Stimulated activated CD4-positive, alpha-beta T cell treated with anti-CD3 and anti-CD28 coated beads, Interleukin-2, amount 100 ng/mL, for 48 hours (primary cell): Measurements from ENCODE around the gene ACYP1.

Experiments used
- DNase-seq, 2 donors: peaks; one replicate each; pipeline ENCODE4 v3.0.0-alpha.2; 2020

ACYP1 gene

GRCh38 chr14:75063491-75064204, at the start of gene ACYP1:
Gene ACYP1 (minus strand): TSS chr14:75064024. CDS start chr14:75063553, 471 bp downstream.
- peak; percentile 92 to 93 for DNase-seq

- no peak for DNase-seq
These were observed 46.1 kb upstream of the ACYP1 start for GRCh38 chr14:75109877-75110276.

- no peak for DNase-seq
These were observed 43.4 kb upstream of the ACYP1 start for GRCh38 chr14:75107186-75107585.

GRCh38 chr14:75101491-75101890, 37.7 kb upstream of the ACYP1 start:
- no peak for DNase-seq

GRCh38 chr14:75098682-75099081, 34.9 kb upstream of the ACYP1 start:
- no peak for DNase-seq

- DNase-seq, result no peak
These were observed 34.4 kb upstream of the ACYP1 start for GRCh38 chr14:75098212-75098611.

GRCh38 chr14:75096959-75097358, 33.1 kb upstream of the ACYP1 start:
- no peak for DNase-seq

GRCh38 chr14:75095690-75096089, 31.9 kb upstream of the ACYP1 start:
- no peak for DNase-seq

- no peak for DNase-seq
These were observed 31.1 kb upstream of the ACYP1 start for GRCh38 chr14:75094896-75095295.

- DNase-seq, result no peak
These were observed 28.9 kb upstream of the ACYP1 start for GRCh38 chr14:75092698-75093097.

GRCh38 chr14:75091251-75091650, 27.4 kb upstream of the ACYP1 start:
- no peak for DNase-seq

- no peak for DNase-seq
These were observed 26.5 kb upstream of the ACYP1 start for GRCh38 chr14:75090353-75090752.

GRCh38 chr14:75088566-75089373, 24.9 kb upstream of the ACYP1 start:
- DNase-seq, result peak; percentile 21 to 40

- no peak for DNase-seq
These were observed 24.3 kb upstream of the ACYP1 start for GRCh38 chr14:75088153-75088552.

- DNase-seq, result no peak
These were observed 20.7 kb upstream of the ACYP1 start for GRCh38 chr14:75084513-75084912.

- no peak for DNase-seq
These were observed 19.4 kb upstream of the ACYP1 start for GRCh38 chr14:75083271-75083670.

GRCh38 chr14:75081660-75082229, 17.9 kb upstream of the ACYP1 start:
- no peak for DNase-seq

- DNase-seq, result no peak
These were observed 15.7 kb upstream of the ACYP1 start for GRCh38 chr14:75079521-75079920.

GRCh38 chr14:75077794-75078193, 14.0 kb upstream of the ACYP1 start:
- DNase-seq, result no peak

GRCh38 chr14:75070383-75070782, 6.6 kb upstream of the ACYP1 start:
- DNase-seq, result no peak

- DNase-seq, result no peak
These were observed 6.0 kb upstream of the ACYP1 start for GRCh38 chr14:75069811-75070145.

- peak; percentile 64 to 73 for DNase-seq
These were observed 5.4 kb upstream of the ACYP1 start, which contains the start of gene ZC2HC1C for GRCh38 chr14:75069121-75069810. Gene ZC2HC1C (plus strand): TSS chr14:75069641. CDS start chr14:75070574, 933 bp downstream.
